Pancreas (tissue), 10 donors: ENCODE measurements around the gene GPR151. TPM values are rescaled to one million over a fixed set of nuclear protein-coding genes. Genes with fewer than 3 reads are reported as not detected.

Experiments
- ATAC-seq, 4 donors: fragments of 200-7000 bp; cut with Tn5 transposase; one replicate each; pipeline versions ENCODE4 v1.8.0 to v1.9.1; 2020; ENCODE audit warnings: mild to moderate bottlenecking in 4 of 4, moderate library complexity in 4 of 4
- DNase-seq, 6 donors: peaks; one replicate each; pipeline ENCODE4 v3.0.0-alpha.2; 2020
- FAIRE-seq: peaks from 2 replicates; lab custom pipeline; 2012; peaks lifted over from hg19 to GRCh38; lab: Jason Lieb, UNC
- H3K27ac ChIP-seq, 4 donors: fragments of 200-600 bp; sonication (generic); 1 replicate in 3 of 4; 2 replicates in 1 of 4; pipeline versions ENCODE4 v1.5.0 to v1.8.0; 2020
- H3K27me3 ChIP-seq, 4 donors: fragments of 200-600 bp; one replicate each; pipeline ENCODE4 v1.8.0; 2021
- H3K36me3 ChIP-seq, 3 donors: fragments of 200-600 bp; sonication (generic) in 1 of 3; one replicate each; pipeline versions ENCODE4 v1.5.0 to v1.8.0; 2020 to 2021
- H3K4me1 ChIP-seq, 3 donors: fragments of 200-600 bp; one replicate each; pipeline ENCODE4 v1.8.0; 2021
- H3K4me3 ChIP-seq, 4 donors: fragments of 200-600 bp; sonication (generic) in 2 of 4; one replicate each; pipeline versions ENCODE4 v1.5.0 to v1.8.0; 2020 to 2021
- H3K9me3 ChIP-seq, 4 donors: fragments of 200-600 bp; one replicate each; pipeline ENCODE4 v1.8.0; 2021
- CTCF ChIP-seq, 4 donors: fragments of 200-600 bp; sonication (generic) in 3 of 4; IDR thresholded peaks; one replicate each; pipeline versions ENCODE4 v1.5.0 to v1.8.0; 2021; ENCODE audit warnings: antibody characterized with exemption in 4 of 4
- WGBS, 2 donors: extraction: QIAGEN DNeasy Blood & Tissue Kit; methylation state at CpG; one replicate each; pipeline ENCODE4 v1.1.7; 2013; 5-methylcytosine and 5-hydroxymethylcytosine counted together
- intact Hi-C, 3 donors: fragments of 100-400 bp; cut with DNase I; formaldehyde crosslinking; loops; one replicate each; pipeline versions ENCODE4 v1.11.1 to v1.14.2; 2022
- polyA plus RNA-seq, 2 donors: library from polyadenylated mRNA; stranded (reverse); fragments of 200-250 nt; gene quantifications; one replicate each; pipeline ENCODE4 v1.2.3, GENCODE V29; 2013
- total RNA-seq, 6 donors: library from RNA; stranded (reverse); fragmentation: NEBNext Ultra II Directional in 4 of 6; extraction: Animal tissue kit (Norgen Biotek cat#: 25700) in 4 of 6; gene quantifications; one replicate each; pipeline versions ENCODE4 v1.2.1 to v1.2.4, GENCODE V29; 2021 to 2023
- donor health status: healthy with polysubstance abuse.
- donor health status: DM: no; HTN: no; CAD: no; lungs with moderate emphysema.
- donor health status: DM: no; HTN: no; CAD: no.
- donor health status: control.
- donor health status: control.
- donor health status: Bipolar disorder and iron deficiency.
- donor health status: DM: yes; HTN: yes; CAD: no.
- donor health status: DM: no; HTN: no; CAD: no.
- donor health status: DM: no; HTN: no; CAD: no.
- donor health status: DM: yes; HTN: yes; CAD: no.

GPR151 gene
- total and polyA plus RNA-seq, 8 donors: not detected

GRCh38 chr5:146514575-146514974 is 1.4 kb downstream of the GPR151 start:
- Histone ChIP-seq H3K9me3 (no peaks in the 10 kb centered on the region), H3K27ac (no peak overlapping the region), H3K36me3 (peaks cover 0 to 22% (median 4%) of the 10 kb centered on the region in 3 donors), H3K4me3 (no peak overlapping the region), H3K4me1 (no peaks in the 10 kb centered on the region), H3K27me3 (no peaks in the 10 kb centered on the region)
- ATAC-seq: no peak
- DNase-seq: no peak
- WGBS, 2 donors: 71 to 77% methylated on average over 1 of the region's 1 CpG
- TF ChIP-seq CTCF (IDR thresholded peaks at IDR 0.05): no peak
- FAIRE-seq: no peak
- intact Hi-C loops: no loop called here

GRCh38 chr5:146513462-146513861 is 2.5 kb downstream of the GPR151 start:
- no peaks in the 10 kb centered on the region for H3K27me3 ChIP-seq
- DNase-seq (no peak), ATAC-seq (no peak), FAIRE-seq (no peak)
- intact Hi-C loops: no loop called here
- no peak overlapping the region for H3K27ac ChIP-seq
- no peak for TF ChIP-seq CTCF (IDR thresholded peaks at IDR 0.05)
- H3K9me3 ChIP-seq: no peaks in the 10 kb centered on the region
- peaks cover 0 to 31% (median 6%) of the 10 kb centered on the region in 3 donors for H3K36me3 ChIP-seq
- no peak overlapping the region for H3K4me3 ChIP-seq
- WGBS, 2 donors: 92 to 93% methylated on average over 2 of the region's 2 CpGs
- H3K4me1 ChIP-seq: no peaks in the 10 kb centered on the region

- TF ChIP-seq CTCF (IDR thresholded peaks at IDR 0.05): no peak
- Histone ChIP-seq H3K4me3 (no peak overlapping the region), H3K4me1 (no peaks in the 10 kb centered on the region), H3K27me3 (no peaks in the 10 kb centered on the region), H3K27ac (no peak overlapping the region), H3K9me3 (no peaks in the 10 kb centered on the region), H3K36me3 (peaks cover 0 to 54% (median 6%) of the 10 kb centered on the region in 3 donors)
- 93% methylated on average over 9 of the region's 9 CpGs for WGBS, 2 donors
- FAIRE-seq (no peak), DNase-seq (no peak), ATAC-seq (no peak)
- intact Hi-C loops: no loop called here
Observed at GRCh38 chr5:146510559-146511125, 5.3 kb downstream of the GPR151 start.

GRCh38 chr5:146507428-146507827 is 8.6 kb downstream of the GPR151 start:
- WGBS, 2 donors: 85 to 93% methylated on average over 5 of the region's 5 CpGs
- no peak overlapping the region for H3K27ac ChIP-seq
- DNase-seq: no peak
- no peak for FAIRE-seq
- no peak overlapping the region for H3K4me3 ChIP-seq
- H3K4me1 ChIP-seq: no peaks in the 10 kb centered on the region
- H3K36me3 ChIP-seq: peaks cover 0 to 59% (median 10%) of the 10 kb centered on the region in 3 donors
- H3K9me3 ChIP-seq: no peaks in the 10 kb centered on the region
- intact Hi-C loops: no loop called here
- TF ChIP-seq CTCF (IDR thresholded peaks at IDR 0.05): no peak
- H3K27me3 ChIP-seq: no peaks in the 10 kb centered on the region
- ATAC-seq: no peak

- intact Hi-C loops: no loop called here
- Histone ChIP-seq H3K36me3 (peaks cover 0 to 6% (median 0%) of the 10 kb centered on the region in 3 donors), H3K27me3 (no peaks in the 10 kb centered on the region), H3K9me3 (no peaks in the 10 kb centered on the region), H3K4me3 (no peak overlapping the region), H3K27ac (no peak overlapping the region), H3K4me1 (no peaks in the 10 kb centered on the region)
- WGBS, 2 donors: 95 to 97% methylated on average over 4 of the region's 4 CpGs
- no peak for DNase-seq
- no peak for FAIRE-seq
- no peak for ATAC-seq
- TF ChIP-seq CTCF (IDR thresholded peaks at IDR 0.05): no peak
Observed at GRCh38 chr5:146499680-146500079, 16.3 kb downstream of the GPR151 start.
